GM21381 (cell line): ENCODE results near the gene MYADML2.

Experiments
- ATAC-seq: cut with Tn5 transposase; IDR thresholded peaks from one replicate; pipeline ENCODE4 v1.9.1; 2021; ENCODE audit warnings: mild to moderate bottlenecking, moderate library complexity; ENCODE audit not compliant: unreplicated experiment

Gene MYADML2

GRCh38 chr17:81912441-81913309 lies 34.4 kb downstream of the MYADML2 start:
- no peak for ATAC-seq

GRCh38 chr17:81911969-81912368 lies 35.1 kb downstream of the MYADML2 start:
- no peak for ATAC-seq

- ATAC-seq: peak; percentile 66
Measured at GRCh38 chr17:81911277-81911961, 35.6 kb downstream of the MYADML2 start, which contains the start of gene PCYT2. Gene PCYT2 (minus strand): TSS chr17:81911399. CDS start chr17:81911355, 44 bp downstream.

- ATAC-seq: peak; percentile 30
Measured at GRCh38 chr17:81910840-81911276, 36.2 kb downstream of the MYADML2 start.

- ATAC-seq: no peak
Measured at GRCh38 chr17:81909966-81910839, 36.8 kb downstream of the MYADML2 start.

GRCh38 chr17:81909231-81909630 lies 37.8 kb downstream of the MYADML2 start:
- no peak for ATAC-seq

GRCh38 chr17:81908793-81909192 lies 38.2 kb downstream of the MYADML2 start:
- ATAC-seq: no peak

GRCh38 chr17:81907219-81908145 lies 39.6 kb downstream of the MYADML2 start:
- ATAC-seq: no peak

- no peak for ATAC-seq
Measured at GRCh38 chr17:81906476-81907218, 40.4 kb downstream of the MYADML2 start.

GRCh38 chr17:81905993-81906392 lies 41.0 kb downstream of the MYADML2 start:
- ATAC-seq: no peak

GRCh38 chr17:81905424-81905875 lies 41.6 kb downstream of the MYADML2 start:
- ATAC-seq: no peak

- no peak for ATAC-seq
Measured at GRCh38 chr17:81904600-81905423, 42.2 kb downstream of the MYADML2 start.

GRCh38 chr17:81903896-81904599 lies 43.0 kb downstream of the MYADML2 start:
- ATAC-seq: no peak

- no peak for ATAC-seq
Measured at GRCh38 chr17:81903415-81903831, 43.6 kb downstream of the MYADML2 start.

GRCh38 chr17:81902653-81903414 lies 44.2 kb downstream of the MYADML2 start:
- no peak for ATAC-seq

- no peak for ATAC-seq
Measured at GRCh38 chr17:81902023-81902652, 44.9 kb downstream of the MYADML2 start, which contains the start of gene NPB. Gene NPB (plus strand): TSS chr17:81902238. CDS start chr17:81902278, 40 bp downstream.
